GM13977 (cell line): ENCODE measurements around the gene OR8B4.
"Not testable (repeated sequence)": the region's sequence is repeated elsewhere in the genome, so short reads cannot be mapped to it uniquely, and the experiment has no call there.

Experiments
- DNase-seq: peaks from one replicate; pipeline ENCODE4 v3.0.0; 2012; ENCODE audit warnings: low spot score
- in situ Hi-C: fragments of 300-500 bp; cut with MboI; formaldehyde crosslinking; loops from one replicate; pipeline ENCODE4 v1.12.0; 2022; ENCODE audit warnings: low sequenced_read_pairs, low pct_unique_long_range_greater_than_20kb, mixed read lengths, inconsistent platforms; ENCODE audit not compliant: unreplicated experiment
- TF ChIP-seq, protein P1 (sequence below): IDR thresholded peaks from 2 replicates; pipeline ENCODE4 v1.5.1; 2012; ENCODE audit warnings: mild to moderate bottlenecking, control low read depth; ENCODE audit not compliant: insufficient read depth; ENCODE audit errors: extremely low read depth, missing control alignments

The OR8B4 gene

GRCh38 chr11:124463990-124464389, 39.3 kb upstream of the OR8B4 start:
- TF ChIP-seq, protein P1, sequence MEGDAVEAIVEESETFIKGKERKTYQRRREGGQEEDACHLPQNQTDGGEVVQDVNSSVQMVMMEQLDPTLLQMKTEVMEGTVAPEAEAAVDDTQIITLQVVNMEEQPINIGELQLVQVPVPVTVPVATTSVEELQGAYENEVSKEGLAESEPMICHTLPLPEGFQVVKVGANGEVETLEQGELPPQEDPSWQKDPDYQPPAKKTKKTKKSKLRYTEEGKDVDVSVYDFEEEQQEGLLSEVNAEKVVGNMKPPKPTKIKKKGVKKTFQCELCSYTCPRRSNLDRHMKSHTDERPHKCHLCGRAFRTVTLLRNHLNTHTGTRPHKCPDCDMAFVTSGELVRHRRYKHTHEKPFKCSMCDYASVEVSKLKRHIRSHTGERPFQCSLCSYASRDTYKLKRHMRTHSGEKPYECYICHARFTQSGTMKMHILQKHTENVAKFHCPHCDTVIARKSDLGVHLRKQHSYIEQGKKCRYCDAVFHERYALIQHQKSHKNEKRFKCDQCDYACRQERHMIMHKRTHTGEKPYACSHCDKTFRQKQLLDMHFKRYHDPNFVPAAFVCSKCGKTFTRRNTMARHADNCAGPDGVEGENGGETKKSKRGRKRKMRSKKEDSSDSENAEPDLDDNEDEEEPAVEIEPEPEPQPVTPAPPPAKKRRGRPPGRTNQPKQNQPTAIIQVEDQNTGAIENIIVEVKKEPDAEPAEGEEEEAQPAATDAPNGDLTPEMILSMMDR, result no peak
- in situ Hi-C loops, result no loop called here
- DNase-seq, result no peak

DNA sequence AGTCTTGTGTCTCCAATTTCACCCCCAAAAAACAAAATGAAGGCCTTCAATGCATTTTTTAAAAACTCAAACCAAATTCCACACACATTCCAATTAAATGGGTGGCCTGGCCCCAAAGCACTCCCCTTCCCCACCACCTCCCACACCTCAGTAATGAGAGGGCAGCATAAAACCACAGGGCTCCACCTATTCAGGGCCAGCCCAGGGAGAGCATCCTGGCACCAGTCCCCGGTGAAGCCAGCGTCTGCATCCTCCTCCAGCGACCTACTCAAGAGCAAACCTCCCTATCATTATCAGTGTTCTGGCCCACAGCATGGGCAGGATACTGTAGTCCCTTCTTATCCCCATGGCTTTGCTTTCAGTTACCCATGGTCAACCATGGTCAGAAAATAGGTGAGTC, 38.7 kb upstream of the OR8B4 start:
- in situ Hi-C loops, result no loop called here
- DNase-seq, result no peak
- TF ChIP-seq, protein P1, result no peak

GRCh38 chr11:124460459-124460858, 35.8 kb upstream of the OR8B4 start:
- in situ Hi-C loops, result no loop called here
- DNase-seq, result no peak
- TF ChIP-seq, protein P1, result no peak

GRCh38 chr11:124459379-124459778, 34.7 kb upstream of the OR8B4 start:
- in situ Hi-C loops, DNase-seq: not testable (repeated sequence)

GRCh38 chr11:124454552-124454951, 29.9 kb upstream of the OR8B4 start:
- TF ChIP-seq, protein P1, result no peak
- in situ Hi-C loops, result no loop called here
- DNase-seq, result no peak

- no peak for DNase-seq
- in situ Hi-C loops, result no loop called here
- TF ChIP-seq, protein P1, result no peak
These were observed 22.2 kb upstream of the OR8B4 start for GRCh38 chr11:124446916-124447315.

DNA sequence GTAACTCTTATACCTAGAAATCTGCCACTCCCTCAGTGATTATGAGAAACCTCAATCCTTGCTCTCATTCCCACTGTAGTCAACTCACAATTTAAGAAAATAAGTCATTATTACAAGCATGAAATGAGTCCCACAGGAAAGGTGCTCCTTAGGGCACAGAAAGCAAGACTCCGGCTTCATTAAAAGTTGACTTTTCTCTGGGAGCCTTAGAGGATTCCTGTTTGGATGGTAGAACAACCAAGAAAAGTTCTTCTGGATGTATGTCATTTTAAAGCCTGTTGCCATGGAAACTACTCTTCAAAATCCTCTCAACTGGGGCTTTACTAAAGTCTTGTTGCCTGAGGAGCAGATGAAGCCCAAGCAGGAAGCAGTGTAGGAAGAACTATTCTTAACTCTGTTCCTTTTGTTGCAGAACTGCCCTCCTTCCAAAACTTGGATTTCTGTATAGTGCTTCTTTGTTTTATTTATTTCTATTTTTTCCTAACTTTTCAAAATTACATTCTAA, 21.0 kb upstream of the OR8B4 start, which contains the start of gene OR8B8:
Gene OR8B8, minus strand, starts transcription at position 51 of the 505 bp plus-strand sequence. CDS start 4,611 bp downstream, outside the sequence.
- in situ Hi-C loops, result no loop called here
- no peak for DNase-seq
- TF ChIP-seq, protein P1, result no peak
